Measurements from ENCODE around the gene FUT8.

The FUT8 gene

DNA sequence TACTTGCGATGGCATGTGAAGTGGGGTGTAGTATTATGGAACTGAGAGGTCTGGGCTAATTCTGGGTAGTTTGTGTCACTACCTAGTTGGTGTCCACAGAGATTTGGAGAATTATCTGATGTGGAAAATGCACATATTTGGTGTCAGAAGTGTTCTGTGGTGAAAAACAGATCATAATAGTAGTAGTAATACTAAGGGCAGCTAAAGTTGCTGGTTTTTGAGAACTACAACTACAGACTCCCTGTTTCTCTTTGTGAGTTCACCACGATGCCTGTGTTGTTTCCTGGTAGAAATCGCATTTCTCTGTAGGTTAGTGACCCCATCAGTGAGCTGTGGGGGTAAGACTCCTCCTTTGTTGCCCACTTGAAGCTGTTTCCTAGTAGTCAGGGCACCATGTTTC is 206.5 kb downstream of the FUT8 start:
- H3K27me3 ChIP-seq (ENCODE audit: insufficient read depth, poor library complexity, severe bottlenecking) = no peaks in the 10 kb centered on the region
- TF ChIP-seq, protein P1, sequence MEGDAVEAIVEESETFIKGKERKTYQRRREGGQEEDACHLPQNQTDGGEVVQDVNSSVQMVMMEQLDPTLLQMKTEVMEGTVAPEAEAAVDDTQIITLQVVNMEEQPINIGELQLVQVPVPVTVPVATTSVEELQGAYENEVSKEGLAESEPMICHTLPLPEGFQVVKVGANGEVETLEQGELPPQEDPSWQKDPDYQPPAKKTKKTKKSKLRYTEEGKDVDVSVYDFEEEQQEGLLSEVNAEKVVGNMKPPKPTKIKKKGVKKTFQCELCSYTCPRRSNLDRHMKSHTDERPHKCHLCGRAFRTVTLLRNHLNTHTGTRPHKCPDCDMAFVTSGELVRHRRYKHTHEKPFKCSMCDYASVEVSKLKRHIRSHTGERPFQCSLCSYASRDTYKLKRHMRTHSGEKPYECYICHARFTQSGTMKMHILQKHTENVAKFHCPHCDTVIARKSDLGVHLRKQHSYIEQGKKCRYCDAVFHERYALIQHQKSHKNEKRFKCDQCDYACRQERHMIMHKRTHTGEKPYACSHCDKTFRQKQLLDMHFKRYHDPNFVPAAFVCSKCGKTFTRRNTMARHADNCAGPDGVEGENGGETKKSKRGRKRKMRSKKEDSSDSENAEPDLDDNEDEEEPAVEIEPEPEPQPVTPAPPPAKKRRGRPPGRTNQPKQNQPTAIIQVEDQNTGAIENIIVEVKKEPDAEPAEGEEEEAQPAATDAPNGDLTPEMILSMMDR (IDR thresholded peaks at IDR 0.05; ENCODE audit: poor library complexity, severe bottlenecking) = no peak
- no peak for ATAC-seq (ENCODE audit: low read depth)
- no peaks in the 10 kb centered on the region for H3K4me1 ChIP-seq (ENCODE audit: insufficient read depth, poor library complexity, severe bottlenecking)
- H3K36me3 ChIP-seq (ENCODE audit: low read depth) = no peaks in the 10 kb centered on the region
- no peaks in the 10 kb centered on the region for H3K9me3 ChIP-seq (ENCODE audit: severe bottlenecking)
- DNase-seq (ENCODE audit: low spot score) = no peak
- no peak overlapping the region for H3K27ac ChIP-seq (ENCODE audit: poor library complexity, severe bottlenecking)
- no peak overlapping the region for H3K4me3 ChIP-seq (ENCODE audit: severe bottlenecking)

- no peaks in the 10 kb centered on the region for H3K9me3 ChIP-seq (ENCODE audit: severe bottlenecking)
- TF ChIP-seq, protein P1 (IDR thresholded peaks at IDR 0.05; ENCODE audit: poor library complexity, severe bottlenecking) = no peak
- DNase-seq (ENCODE audit: low spot score) (no peak), ATAC-seq (ENCODE audit: low read depth) (no peak)
- no peaks in the 10 kb centered on the region for H3K36me3 ChIP-seq (ENCODE audit: low read depth)
- no peak overlapping the region for H3K4me3 ChIP-seq (ENCODE audit: severe bottlenecking)
- H3K27me3 ChIP-seq (ENCODE audit: insufficient read depth, poor library complexity, severe bottlenecking) = no peaks in the 10 kb centered on the region
- H3K27ac ChIP-seq (ENCODE audit: poor library complexity, severe bottlenecking) = no peak overlapping the region
- no peaks in the 10 kb centered on the region for H3K4me1 ChIP-seq (ENCODE audit: insufficient read depth, poor library complexity, severe bottlenecking)
Measured at GRCh38 chr14:65620195-65620594, 207.7 kb downstream of the FUT8 start.

DNA sequence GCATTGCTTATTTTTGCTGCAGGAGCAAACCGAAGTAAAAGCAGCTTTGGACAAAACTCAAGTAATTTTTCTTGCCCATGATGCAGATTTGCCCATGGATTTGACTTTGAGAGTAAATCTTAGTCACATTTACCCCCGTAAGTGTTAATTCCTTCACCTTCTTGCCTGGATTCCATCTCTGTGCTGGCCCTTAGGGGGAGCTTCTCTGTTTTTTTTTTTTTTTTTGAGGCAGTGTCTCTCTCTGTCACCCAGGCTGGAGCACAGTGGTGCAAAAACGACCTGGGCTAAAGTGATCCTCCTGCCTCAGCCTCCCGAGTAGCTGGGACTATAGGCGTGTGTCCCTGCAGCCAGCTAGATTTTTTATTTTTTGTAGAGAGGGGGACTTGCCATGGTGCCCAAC is 210.2 kb downstream of the FUT8 start:
- Histone ChIP-seq H3K4me3 (ENCODE audit: severe bottlenecking) (no peak overlapping the region), H3K27me3 (ENCODE audit: insufficient read depth, poor library complexity, severe bottlenecking) (no peaks in the 10 kb centered on the region), H3K4me1 (ENCODE audit: insufficient read depth, poor library complexity, severe bottlenecking) (no peaks in the 10 kb centered on the region), H3K27ac (ENCODE audit: poor library complexity, severe bottlenecking) (no peak overlapping the region), H3K9me3 (ENCODE audit: severe bottlenecking) (no peaks in the 10 kb centered on the region), H3K36me3 (ENCODE audit: low read depth) (no peaks in the 10 kb centered on the region)
- TF ChIP-seq, protein P1 (IDR thresholded peaks at IDR 0.05; ENCODE audit: poor library complexity, severe bottlenecking) = no peak
- ATAC-seq (ENCODE audit: low read depth) (no peak), DNase-seq (ENCODE audit: low spot score) (no peak)

- TF ChIP-seq, protein P1 (IDR thresholded peaks at IDR 0.05; ENCODE audit: poor library complexity, severe bottlenecking) = no peak
- Histone ChIP-seq H3K36me3 (ENCODE audit: low read depth) (no peaks in the 10 kb centered on the region), H3K9me3 (ENCODE audit: severe bottlenecking) (no peaks in the 10 kb centered on the region), H3K27me3 (ENCODE audit: insufficient read depth, poor library complexity, severe bottlenecking) (no peaks in the 10 kb centered on the region), H3K4me3 (ENCODE audit: severe bottlenecking) (no peak overlapping the region), H3K4me1 (ENCODE audit: insufficient read depth, poor library complexity, severe bottlenecking) (no peaks in the 10 kb centered on the region), H3K27ac (ENCODE audit: poor library complexity, severe bottlenecking) (no peak overlapping the region)
- ATAC-seq (ENCODE audit: low read depth) (no peak), DNase-seq (ENCODE audit: low spot score) (no peak)
Measured at GRCh38 chr14:65623759-65624158, 211.2 kb downstream of the FUT8 start.

DNA sequence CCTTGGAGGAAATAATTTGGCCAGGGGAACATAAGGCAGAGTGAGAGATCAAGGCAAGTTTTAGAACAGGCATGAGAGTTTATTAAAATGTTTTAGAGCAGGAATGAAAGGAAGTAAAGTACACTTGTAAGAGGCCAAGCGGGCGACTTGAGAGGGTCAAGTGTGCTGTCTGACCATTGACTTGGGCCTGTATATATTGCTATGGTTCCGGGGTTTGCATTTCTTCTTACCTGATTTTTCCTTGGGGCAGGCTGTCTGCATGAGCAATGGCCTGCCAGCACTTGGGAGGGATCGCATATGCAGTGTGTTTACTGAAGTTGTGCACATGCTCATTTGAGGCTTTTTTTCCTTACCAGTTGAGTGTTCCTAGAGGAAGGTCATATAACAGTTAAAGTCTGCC is 214.8 kb downstream of the FUT8 start:
- Histone ChIP-seq H3K9me3 (ENCODE audit: severe bottlenecking) (no peaks in the 10 kb centered on the region), H3K4me1 (ENCODE audit: insufficient read depth, poor library complexity, severe bottlenecking) (no peaks in the 10 kb centered on the region), H3K27ac (ENCODE audit: poor library complexity, severe bottlenecking) (no peak overlapping the region), H3K36me3 (ENCODE audit: low read depth) (no peaks in the 10 kb centered on the region), H3K27me3 (ENCODE audit: insufficient read depth, poor library complexity, severe bottlenecking) (no peaks in the 10 kb centered on the region), H3K4me3 (ENCODE audit: severe bottlenecking) (no peak overlapping the region)
- DNase-seq (ENCODE audit: low spot score) = no peak
- ATAC-seq (ENCODE audit: low read depth) = no peak
- TF ChIP-seq, protein P1 (IDR thresholded peaks at IDR 0.05; ENCODE audit: poor library complexity, severe bottlenecking) = no peak

Measured in RWPE2 (cell line).